Transverse colon (tissue), 4 donors: Measurements from ENCODE around the gene NUP210. TPM values are rescaled to one million over a fixed set of nuclear protein-coding genes. Genes with fewer than 3 reads are reported as not detected.

ENCODE experiments used
- DNase-seq: peaks from one replicate; pipeline ENCODE4 v3.0.0-alpha.2; 2019
- H3K27ac ChIP-seq, 4 donors: fragments of 200-600 bp; sonication (generic); 2 replicates each; pipeline ENCODE4 v1.5.1; 2016 to 2018; ENCODE audit warnings: inconsistent platforms in 4 of 4
- H3K27me3 ChIP-seq: fragments of 200-600 bp; sonication (generic); 2 replicates; pipeline ENCODE4 v1.5.1; 2017; ENCODE audit warnings: inconsistent platforms
- H3K36me3 ChIP-seq, 4 donors: fragments of 200-600 bp; sonication (generic); 2 replicates each; pipeline ENCODE4 v1.5.1; 2017 to 2019; ENCODE audit warnings: inconsistent platforms in 4 of 4
- H3K4me1 ChIP-seq, 4 donors: fragments of 200-600 bp; sonication (generic); 2 replicates each; pipeline ENCODE4 v1.5.1; 2017 to 2020; ENCODE audit warnings: inconsistent platforms in 4 of 4
- H3K4me3 ChIP-seq, 4 donors: fragments of 200-600 bp; sonication (generic); 1 replicate in 1 of 4; 2 replicates in 3 of 4; pipeline versions ENCODE4 v1.5.1 to v1.6.1; 2017 to 2019; ENCODE audit warnings: inconsistent platforms in 4 of 4
- H3K9me3 ChIP-seq, 2 donors: fragments of 200-600 bp; sonication (generic); 2 replicates each; pipeline ENCODE4 v1.5.1; 2017 to 2019; ENCODE audit warnings: inconsistent platforms in 2 of 2
- CTCF ChIP-seq, 5 experiments: fragments of 200-600 bp in 3 of 5; fragments of 450-650 bp in 2 of 5; sonication (generic) in 3 of 5; IDR thresholded peaks; 1 replicate in 2 of 5; 2 replicates in 3 of 5; pipeline ENCODE4 v1.5.1; 2016 to 2017; ENCODE audit warnings: antibody characterized with exemption in 5 of 5, inconsistent platforms in 3 of 5, mild to moderate bottlenecking in 2 of 5, moderate library complexity in 1 of 5
- EP300 ChIP-seq: sonication (generic); formaldehyde crosslinking; IDR thresholded peaks from one replicate; pipeline ENCODE4 v1.6.1; 2017; ENCODE audit warnings: antibody characterized with exemption, low read depth
- POLR2A ChIP-seq: fragments of 450-650 bp; IDR thresholded peaks from one replicate; pipeline ENCODE4 v1.6.1; 2016; ENCODE audit warnings: antibody characterized with exemption, mild to moderate bottlenecking, moderate library complexity
- POLR2AphosphoS5 ChIP-seq, 3 donors: sonication (generic); formaldehyde crosslinking; IDR thresholded peaks; one replicate each; pipeline ENCODE4 v1.6.1; 2016; ENCODE audit warnings: antibody characterized with exemption in 3 of 3
- WGBS, 2 donors: methylation state at CpG; one replicate each; pipeline ENCODE4 v1.1.5; 2018; ENCODE audit warnings: low coverage in 1 of 2; 5-methylcytosine and 5-hydroxymethylcytosine counted together
- in situ Hi-C, 4 donors: fragments of 200-750 bp; cut with MboI; loops; one replicate each; pipeline versions ENCODE4 v1.15.0 to v1.15.1; 2017; ENCODE audit warnings: low sequenced_read_pairs in 3 of 4, low pct_ligation_motif_present in 1 of 4, low pct_unique_long_range_greater_than_20kb in 1 of 4
- intact Hi-C: fragments of 100-400 bp; cut with DNase I; formaldehyde crosslinking; loops from one replicate; pipeline ENCODE4 v1.15.1; 2023; ENCODE audit warnings: low total_unique reads
- total RNA-seq, 4 donors: library from RNA; depleted of rRNA; stranded (reverse); fragments of >200 nt; gene quantifications; one replicate each; pipeline ENCODE4 v1.1.0, GENCODE V29; 2016

The NUP210 gene
- total RNA-seq, 4 donors from 2014 or later: 6.0 to 202 (median 14.6) TPM

GRCh38 chr3:13403847-13404246, 16.3 kb downstream of the NUP210 start:
- in situ Hi-C loops (no loop called here), intact Hi-C loops (no loop called here)
- TF ChIP-seq POLR2AphosphoS5 (IDR thresholded peaks at IDR 0.05): no peak
- no peak for TF ChIP-seq CTCF (IDR thresholded peaks at IDR 0.05)
- TF ChIP-seq POLR2A: no peak
- no peak for TF ChIP-seq EP300
- 72 to 83% methylated on average over 1 to 6 of the region's 6 CpGs for WGBS, 2 donors
- Histone ChIP-seq H3K4me3 (no peak overlapping the region), H3K27ac (no peak overlapping the region), H3K4me1 (no peaks in the 10 kb centered on the region), H3K27me3 (no peaks in the 10 kb centered on the region), H3K36me3 (no peaks in the 10 kb centered on the region), H3K9me3 (peaks cover 3 to 8% of the 10 kb centered on the region in 2 donors)
- DNase-seq: no peak

GRCh38 chr3:13403213-13403819, 16.8 kb downstream of the NUP210 start:
- DNase-seq: no peak
- in situ Hi-C loops (no loop called here), intact Hi-C loops (no loop called here)
- H3K27ac ChIP-seq: no peak overlapping the region
- 92% methylated on average over 9 of the region's 9 CpGs; no CpG with 5 or more reads in 1 of the 2 donors for WGBS, 2 donors
- no peaks in the 10 kb centered on the region for H3K27me3 ChIP-seq
- no peaks in the 10 kb centered on the region for H3K4me1 ChIP-seq
- H3K9me3 ChIP-seq: peaks cover 3 to 4% of the 10 kb centered on the region in 2 donors
- H3K36me3 ChIP-seq: no peaks in the 10 kb centered on the region
- TF ChIP-seq CTCF (IDR thresholded peaks at IDR 0.05) (no peak), EP300 (no peak), POLR2AphosphoS5 (IDR thresholded peaks at IDR 0.05) (no peak), POLR2A (no peak)
- H3K4me3 ChIP-seq: no peak overlapping the region

- in situ Hi-C loops: no loop called here
- WGBS, 2 donors: 92% methylated on average over 11 of the region's 11 CpGs; no CpG with 5 or more reads in 1 of the 2 donors
- TF ChIP-seq POLR2AphosphoS5 (IDR thresholded peaks at IDR 0.05) (no peak), POLR2A (no peak), EP300 (no peak), CTCF (IDR thresholded peaks at IDR 0.05) (no peak)
- intact Hi-C loops: no loop called here
- Histone ChIP-seq H3K27ac (no peak overlapping the region), H3K27me3 (no peaks in the 10 kb centered on the region), H3K4me3 (no peak overlapping the region), H3K36me3 (no peaks in the 10 kb centered on the region), H3K4me1 (no peaks in the 10 kb centered on the region), H3K9me3 (no peaks in the 10 kb centered on the region)
- DNase-seq: no peak
Measured at GRCh38 chr3:13401149-13401548, 19.0 kb downstream of the NUP210 start.

GRCh38 chr3:13400114-13400673, 19.9 kb downstream of the NUP210 start:
- Histone ChIP-seq H3K4me1 (no peaks in the 10 kb centered on the region), H3K4me3 (no peak overlapping the region), H3K36me3 (no peaks in the 10 kb centered on the region), H3K9me3 (no peaks in the 10 kb centered on the region), H3K27ac (no peak overlapping the region), H3K27me3 (no peaks in the 10 kb centered on the region)
- no peak for TF ChIP-seq POLR2A
- no peak for TF ChIP-seq POLR2AphosphoS5 (IDR thresholded peaks at IDR 0.05)
- TF ChIP-seq CTCF (IDR thresholded peaks at IDR 0.05): no peak
- no peak for TF ChIP-seq EP300
- 80 to 87% methylated on average over 1 to 13 of the region's 13 CpGs for WGBS, 2 donors
- in situ Hi-C loops: no loop called here
- DNase-seq: no peak
- intact Hi-C loops: no loop called here
